ENCODE data around the gene SETX. TPM values are rescaled to one million over a fixed set of nuclear protein-coding genes. Genes with fewer than 3 reads are reported as not detected.

Gene SETX
- total and polyA plus RNA-seq, 10 of the 15 experiments (the other 5 are each of a cell fraction or from before 2014, with no cell fraction given): 15.8 to 75.7 (median 37.0) TPM

GRCh38 chr9:132238992-132239391 is 115.8 kb downstream of the SETX start:
- POLR2A ChIA-PET: no interaction called here
- no peak for ATAC-seq
- in situ Hi-C loops (cut with MboI): loop anchor here (25.0 kb wide), 1 partner anchor 652 kb away; no protein-coding TSS in a partner anchor

More at GRCh38 chr9:132238992-132239391, 115.8 kb downstream of the SETX start:
- no peaks in the 10 kb centered on the region for H3K9me3 ChIP-seq (replicated peaks; ENCODE audit: control insufficient read depth, insufficient read depth, low read length)
- H4K20me1 ChIP-seq (ENCODE audit: control insufficient read depth, insufficient read depth): no peaks in the 10 kb centered on the region
- no peaks in the 10 kb centered on the region for H3K79me2 ChIP-seq (ENCODE audit: control insufficient read depth, insufficient read depth, low read length)
- H3K4me3 ChIP-seq: no peak overlapping the region
- BruUV-seq (replicated peaks): no TSS peak
- SMC1A ChIA-PET (ENCODE audit: uncharacterized antibody, unreplicated experiment): interaction anchor here (1.5 kb wide), 1 partner anchor 13 kb away, joined by 3 read pairs; no protein-coding TSS in a partner anchor
- no peak overlapping the region for H2AFZ ChIP-seq (ENCODE audit: control insufficient read depth, low read depth, low read length)
- WGBS (ENCODE audit: insufficient coverage, insufficient replicate concordance, low lambda C conversion rate, missing lambda C conversion rate): 60% methylated on average over 19 of the region's 19 CpGs
- no peaks in the 10 kb centered on the region for H3K36me3 ChIP-seq (ENCODE audit: control insufficient read depth in 2 of 2, insufficient read depth in 2 of 2, low read length in 1 of 2)
- intact Hi-C loops (cut with micrococcal nuclease; ENCODE audit: unreplicated experiment): no loop called here
- DNase-seq (ENCODE audit: low read depth, low spot score) (no peak), FAIRE-seq (no peak)
- H3K27ac ChIP-seq (ENCODE audit: control insufficient read depth, insufficient read depth): no peak overlapping the region
- RAD21 ChIA-PET (ENCODE audit: unreplicated experiment): interaction anchor here (1.1 to 1.9 kb wide), 3 partner anchors 16 to 483 kb away, joined by 3 to 8 read pairs (median 4); no protein-coding TSS in a partner anchor
- peaks cover 3% of the 10 kb centered on the region for H3K4me1 ChIP-seq (ENCODE audit: control insufficient read depth, insufficient read depth, low read length)
- no peak overlapping the region for H3K4me2 ChIP-seq (ENCODE audit: control insufficient read depth, insufficient read depth)
- CTCF ChIA-PET: interaction anchor here (0.6 to 8.3 kb wide), 8 partner anchors 12 to 479 kb away, joined by 3 to 155 read pairs (median 4); no protein-coding TSS in a partner anchor
- TF ChIP-seq EGR1 (IDR thresholded peaks at IDR 0.05; ENCODE audit: borderline replicate concordance in 1 of 2, low read depth in 2 of 2, low read length in 2 of 2) (no peak), CTCF (IDR thresholded peaks at IDR 0.05 in 2 of 3, conservative IDR thresholded peaks at IDR 0.05 in 1 of 3; ENCODE audit: control insufficient read depth in 2 of 3, extremely low read depth in 1 of 3, insufficient read depth in 1 of 3, low read depth in 3 of 3, low read length in 3 of 3) (no peak), KLF5 (IDR thresholded peaks at IDR 0.05; ENCODE audit: partially characterized antibody) (no peak), ZBED1 (IDR thresholded peaks at IDR 0.05; ENCODE audit: borderline replicate concordance) (no peak), HDGF (IDR thresholded peaks at IDR 0.05) (no peak), DPF2 (IDR thresholded peaks at IDR 0.05) (no peak), SMAD5 (IDR thresholded peaks at IDR 0.05; ENCODE audit: low read depth) (no peak), NR2F1 (conservative IDR thresholded peaks at IDR 0.05) (no peak), KDM1A (IDR thresholded peaks at IDR 0.05; ENCODE audit: borderline replicate concordance) (no peak), ZZZ3 (IDR thresholded peaks at IDR 0.05; ENCODE audit: control insufficient read depth, insufficient read length, low read depth) (no peak), CREM (IDR thresholded peaks at IDR 0.05; ENCODE audit: low read depth) (no peak), ZNF217 (IDR thresholded peaks at IDR 0.05) (no peak), SMAD1 (IDR thresholded peaks at IDR 0.05; ENCODE audit: low read depth, partially characterized antibody) (no peak), BHLHE40 (IDR thresholded peaks at IDR 0.05; ENCODE audit: borderline replicate concordance in 1 of 2, low read depth in 2 of 2, low read length in 1 of 2) (no peak), RAD21 (IDR thresholded peaks at IDR 0.05; ENCODE audit: insufficient read depth, low read depth, low read length) (no peak)
- H3K27me3 ChIP-seq (replicated peaks in 1 of 2; ENCODE audit: control insufficient read depth in 2 of 2, insufficient read depth in 2 of 2, low read length in 1 of 2): peaks cover 0 to 6% of the 10 kb centered on the region in 2 experiments; a peak in 1 of 4 replicates
- H3K9ac ChIP-seq (ENCODE audit: control insufficient read depth, insufficient read depth, low read length): no peak overlapping the region

Data from GM12878 (cell line).